ENCODE results near the gene ABLIM2. TPM values are rescaled to one million over a fixed set of nuclear protein-coding genes. Genes with fewer than 3 reads are reported as not detected.

Gene ABLIM2
- total RNA-seq, 1 donor, result 0.63 TPM

DNA sequence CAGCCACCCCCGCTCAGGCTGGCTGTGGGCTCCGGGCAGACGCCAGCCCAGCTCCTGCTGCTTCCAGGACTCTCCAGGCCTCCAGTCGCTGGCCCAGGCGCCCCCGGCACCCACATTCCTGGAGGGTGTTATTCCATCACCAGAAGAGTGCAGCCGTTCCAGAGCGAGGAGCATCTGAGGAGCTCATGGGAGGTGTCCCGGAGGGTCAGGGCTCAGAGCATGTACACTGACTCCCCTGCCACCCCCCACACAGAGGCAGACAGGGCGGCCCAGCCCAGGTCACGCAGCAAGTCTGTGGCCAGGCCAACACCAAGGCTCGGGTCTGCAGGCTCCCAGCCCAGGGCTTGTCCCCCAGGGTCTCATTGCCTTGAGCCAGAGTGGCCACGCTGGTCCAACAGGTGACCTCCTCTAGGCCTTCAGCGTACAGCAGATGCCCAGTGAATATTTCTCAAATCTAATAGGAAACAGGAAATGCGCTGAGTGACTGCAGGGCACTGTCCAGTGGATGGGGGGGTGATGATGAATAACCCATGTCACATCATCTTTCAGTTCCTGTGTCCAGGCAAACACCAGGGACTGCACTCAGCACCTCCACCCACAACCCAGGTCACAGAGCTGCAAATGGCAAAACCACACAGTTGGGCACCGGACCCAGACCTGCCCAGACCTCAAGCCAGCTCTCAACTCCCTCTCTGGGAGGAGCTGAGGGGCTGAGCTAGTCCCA lies 37.2 kb downstream of the ABLIM2 start:
- Histone ChIP-seq H3K4me1 (ENCODE audit: insufficient read depth, low read length) (no peaks in the 10 kb centered on the region), H3K27me3 (ENCODE audit: insufficient read depth, low read length) (no peaks in the 10 kb centered on the region), H3K9me3 (ENCODE audit: low read depth, low read length) (no peaks in the 10 kb centered on the region), H3K4me3 (ENCODE audit: low read length) (no peak overlapping the region)

DNA sequence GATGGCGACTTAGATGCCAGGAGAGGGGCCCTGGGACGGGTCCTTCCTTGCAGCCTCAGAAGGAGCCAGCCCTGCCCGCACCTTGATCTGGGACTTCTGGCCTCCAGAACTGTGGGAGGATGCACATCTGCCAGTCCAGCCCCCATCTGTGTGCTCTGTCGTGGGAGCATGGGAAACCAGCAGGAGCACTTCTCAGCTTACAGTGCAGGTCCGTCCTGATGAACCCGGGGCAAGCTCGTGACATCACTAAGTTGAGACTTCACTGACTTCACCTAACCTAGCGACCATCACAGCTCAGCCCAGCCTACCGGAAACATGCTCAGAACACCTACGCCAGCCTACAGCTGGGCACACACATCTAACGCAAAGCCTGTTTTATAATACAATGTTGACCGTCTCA lies 38.1 kb downstream of the ABLIM2 start:
- H3K4me3 ChIP-seq (ENCODE audit: low read length), result no peak overlapping the region
- H3K27me3 ChIP-seq (ENCODE audit: insufficient read depth, low read length), result no peaks in the 10 kb centered on the region
- no peaks in the 10 kb centered on the region for H3K9me3 ChIP-seq (ENCODE audit: low read depth, low read length)
- H3K4me1 ChIP-seq (ENCODE audit: insufficient read depth, low read length), result no peaks in the 10 kb centered on the region

DNA sequence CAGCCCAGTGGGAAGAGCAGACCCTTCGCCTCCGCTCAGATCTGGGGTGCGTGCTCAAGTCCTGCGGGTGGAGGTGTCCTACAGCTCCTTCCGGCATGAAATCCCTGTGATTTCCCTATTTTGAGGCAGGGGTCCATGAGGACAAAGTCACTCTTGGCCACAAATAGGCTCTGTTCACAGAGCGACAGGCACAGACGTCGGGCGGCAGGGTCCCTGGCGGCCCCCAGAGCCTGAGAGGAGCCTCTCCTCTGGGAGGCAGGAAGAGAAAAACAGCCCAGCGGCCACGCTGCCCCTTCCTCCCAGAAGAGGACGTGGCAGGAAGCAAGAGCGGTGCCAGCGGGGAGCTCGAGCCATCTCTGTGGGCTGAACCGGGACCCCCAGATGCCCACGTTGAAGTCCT lies 38.7 kb downstream of the ABLIM2 start:
- Histone ChIP-seq H3K4me1 (ENCODE audit: insufficient read depth, low read length) (no peaks in the 10 kb centered on the region), H3K4me3 (ENCODE audit: low read length) (no peak overlapping the region), H3K27me3 (ENCODE audit: insufficient read depth, low read length) (no peaks in the 10 kb centered on the region), H3K9me3 (ENCODE audit: low read depth, low read length) (no peaks in the 10 kb centered on the region)

DNA sequence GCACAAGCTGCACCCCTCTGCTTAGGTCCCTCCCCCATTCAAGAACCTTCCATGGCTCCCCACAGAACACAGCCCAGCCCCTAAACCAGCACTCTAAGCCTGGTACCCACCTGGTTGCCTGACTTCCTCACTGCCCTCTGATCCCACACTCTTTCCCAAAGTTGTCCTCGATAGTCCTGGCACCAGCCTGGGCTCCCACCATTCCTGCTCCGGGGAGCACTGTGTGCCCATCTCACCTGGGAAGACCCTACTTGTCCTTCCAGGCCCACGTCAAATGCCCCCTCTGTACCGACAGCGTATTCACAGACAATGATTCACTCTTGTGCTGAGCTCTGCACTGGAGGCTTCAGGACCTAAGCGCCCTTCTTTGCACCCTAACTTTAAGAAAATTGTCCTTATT lies 40.1 kb downstream of the ABLIM2 start:
- Histone ChIP-seq H3K27me3 (ENCODE audit: insufficient read depth, low read length) (no peaks in the 10 kb centered on the region), H3K4me1 (ENCODE audit: insufficient read depth, low read length) (no peaks in the 10 kb centered on the region), H3K9me3 (ENCODE audit: low read depth, low read length) (no peaks in the 10 kb centered on the region), H3K4me3 (ENCODE audit: low read length) (no peak overlapping the region)

DNA sequence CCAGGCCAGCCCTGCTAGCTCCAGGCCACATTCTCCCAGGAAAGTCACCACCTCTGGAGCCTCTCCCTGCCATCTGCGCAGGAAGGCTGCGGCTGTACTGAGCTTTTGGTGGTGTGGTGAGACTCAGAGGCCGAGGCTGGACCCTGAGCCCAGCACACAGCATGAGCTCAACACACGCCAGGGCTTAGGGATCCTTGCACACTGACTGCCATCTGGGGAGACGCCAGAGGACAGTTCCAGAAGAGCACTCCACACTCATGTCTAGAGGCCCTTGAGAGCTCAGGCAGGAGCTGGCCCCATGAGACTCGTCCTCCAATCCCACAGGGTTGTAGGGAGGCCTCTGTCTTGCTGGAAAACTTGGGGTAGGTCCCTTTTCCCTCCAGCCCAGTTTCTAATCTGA lies 40.6 kb downstream of the ABLIM2 start:
- no peaks in the 10 kb centered on the region for H3K9me3 ChIP-seq (ENCODE audit: low read depth, low read length)
- H3K4me3 ChIP-seq (ENCODE audit: low read length), result no peak overlapping the region
- no peaks in the 10 kb centered on the region for H3K27me3 ChIP-seq (ENCODE audit: insufficient read depth, low read length)
- no peaks in the 10 kb centered on the region for H3K4me1 ChIP-seq (ENCODE audit: insufficient read depth, low read length)

DNA sequence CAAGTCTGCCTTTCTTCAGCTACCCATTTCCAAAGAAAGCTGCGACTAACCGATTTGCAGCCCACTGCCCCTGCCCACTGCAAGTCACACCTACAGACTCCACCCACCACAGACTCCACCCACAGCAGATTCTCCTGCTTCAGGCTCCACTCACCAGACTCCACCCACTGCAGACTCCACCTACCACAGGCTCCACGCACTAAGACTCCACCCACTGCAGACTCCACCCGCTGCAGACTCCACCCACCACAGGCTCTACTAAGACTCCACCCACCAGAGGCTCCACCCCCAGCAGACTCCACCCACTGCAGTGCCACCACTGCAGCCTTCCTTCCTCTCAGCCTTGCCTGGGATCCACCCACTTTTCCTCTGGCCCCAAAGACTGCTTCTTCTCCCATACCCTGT lies 41.3 kb downstream of the ABLIM2 start:
- no peaks in the 10 kb centered on the region for H3K27me3 ChIP-seq (ENCODE audit: insufficient read depth, low read length)
- no peaks in the 10 kb centered on the region for H3K9me3 ChIP-seq (ENCODE audit: low read depth, low read length)
- H3K4me3 ChIP-seq (ENCODE audit: low read length), result no peak overlapping the region
- H3K4me1 ChIP-seq (ENCODE audit: insufficient read depth, low read length), result no peaks in the 10 kb centered on the region

DNA sequence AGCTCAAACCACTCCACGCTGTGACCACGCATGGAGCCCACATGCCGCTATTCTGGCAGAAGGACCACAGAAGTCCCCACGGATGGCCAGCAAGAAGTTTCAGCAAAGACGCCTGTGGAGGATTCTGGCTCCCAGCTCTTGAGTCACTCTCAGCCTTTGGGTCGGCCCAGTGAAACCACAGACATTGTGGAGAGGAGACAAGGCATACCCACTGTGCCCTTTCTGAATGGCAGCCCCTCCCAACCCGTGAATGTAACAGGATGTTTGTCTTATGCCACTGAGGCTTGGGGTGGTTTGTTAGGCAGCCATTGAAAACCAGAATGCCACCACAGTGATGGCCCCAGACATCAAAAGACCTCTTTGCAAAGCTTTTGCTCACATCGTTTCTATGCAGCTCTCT lies 42.7 kb downstream of the ABLIM2 start:
- Histone ChIP-seq H3K27me3 (ENCODE audit: insufficient read depth, low read length) (no peaks in the 10 kb centered on the region), H3K4me1 (ENCODE audit: insufficient read depth, low read length) (no peaks in the 10 kb centered on the region), H3K9me3 (ENCODE audit: low read depth, low read length) (no peaks in the 10 kb centered on the region), H3K4me3 (ENCODE audit: low read length) (no peak overlapping the region)

DNA sequence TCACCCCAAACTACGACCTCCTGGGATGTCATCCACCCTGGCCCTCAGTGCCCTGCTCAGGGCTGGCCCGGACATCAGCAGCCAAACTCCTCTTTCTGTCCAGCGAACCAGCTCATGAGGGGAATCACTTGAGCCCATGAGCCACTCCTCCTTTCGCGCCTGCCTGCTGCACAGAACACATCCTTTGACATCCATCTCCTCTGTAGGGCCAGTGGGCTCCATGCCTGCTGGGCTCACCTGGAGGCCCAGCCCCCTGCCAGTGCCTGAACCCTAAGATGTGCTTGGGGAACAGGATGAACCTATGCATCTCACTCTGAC lies 43.5 kb downstream of the ABLIM2 start:
- Histone ChIP-seq H3K27me3 (ENCODE audit: insufficient read depth, low read length) (no peaks in the 10 kb centered on the region), H3K4me1 (ENCODE audit: insufficient read depth, low read length) (no peaks in the 10 kb centered on the region), H3K4me3 (ENCODE audit: low read length) (no peak overlapping the region), H3K9me3 (ENCODE audit: low read depth, low read length) (no peaks in the 10 kb centered on the region)

DNA sequence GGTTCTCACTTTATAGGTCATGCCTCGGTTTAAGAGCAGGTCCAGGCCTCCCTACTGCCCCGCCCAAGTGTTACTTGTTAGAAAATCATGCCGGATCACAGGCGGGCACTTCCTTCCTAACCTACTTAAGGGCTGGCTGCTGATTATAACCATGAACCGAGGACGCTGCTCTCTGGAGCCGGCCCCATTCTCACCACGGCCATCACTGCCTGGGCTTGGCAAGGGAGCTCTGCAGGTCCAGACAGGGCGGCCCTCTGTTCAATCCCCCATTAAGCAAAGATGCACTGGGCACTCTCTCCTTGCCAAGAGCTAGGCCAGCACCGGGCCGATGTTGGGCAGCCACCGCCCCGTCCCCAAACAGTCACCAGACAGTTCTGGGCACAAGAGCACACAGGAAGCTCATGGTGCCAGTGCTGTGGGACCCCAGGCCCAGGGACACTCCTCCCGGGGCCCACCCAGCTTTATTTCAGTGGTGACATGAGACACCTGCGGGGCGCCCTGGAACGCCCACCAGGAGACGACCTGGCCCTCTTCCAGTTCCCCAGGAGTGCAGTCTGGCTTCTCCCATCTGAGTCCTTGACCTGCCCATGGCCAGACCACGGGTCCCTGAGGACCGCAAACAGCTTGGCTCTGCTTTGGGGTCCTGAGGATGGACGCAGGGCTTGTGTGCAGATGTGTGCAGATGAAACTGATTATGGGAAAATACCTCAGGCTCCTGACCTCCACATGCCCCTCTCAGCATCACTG lies 44.0 kb downstream of the ABLIM2 start:
- Histone ChIP-seq H3K9me3 (ENCODE audit: low read depth, low read length) (no peaks in the 10 kb centered on the region), H3K4me3 (ENCODE audit: low read length) (no peak overlapping the region), H3K4me1 (ENCODE audit: insufficient read depth, low read length) (no peaks in the 10 kb centered on the region), H3K27me3 (ENCODE audit: insufficient read depth, low read length) (no peaks in the 10 kb centered on the region)

DNA sequence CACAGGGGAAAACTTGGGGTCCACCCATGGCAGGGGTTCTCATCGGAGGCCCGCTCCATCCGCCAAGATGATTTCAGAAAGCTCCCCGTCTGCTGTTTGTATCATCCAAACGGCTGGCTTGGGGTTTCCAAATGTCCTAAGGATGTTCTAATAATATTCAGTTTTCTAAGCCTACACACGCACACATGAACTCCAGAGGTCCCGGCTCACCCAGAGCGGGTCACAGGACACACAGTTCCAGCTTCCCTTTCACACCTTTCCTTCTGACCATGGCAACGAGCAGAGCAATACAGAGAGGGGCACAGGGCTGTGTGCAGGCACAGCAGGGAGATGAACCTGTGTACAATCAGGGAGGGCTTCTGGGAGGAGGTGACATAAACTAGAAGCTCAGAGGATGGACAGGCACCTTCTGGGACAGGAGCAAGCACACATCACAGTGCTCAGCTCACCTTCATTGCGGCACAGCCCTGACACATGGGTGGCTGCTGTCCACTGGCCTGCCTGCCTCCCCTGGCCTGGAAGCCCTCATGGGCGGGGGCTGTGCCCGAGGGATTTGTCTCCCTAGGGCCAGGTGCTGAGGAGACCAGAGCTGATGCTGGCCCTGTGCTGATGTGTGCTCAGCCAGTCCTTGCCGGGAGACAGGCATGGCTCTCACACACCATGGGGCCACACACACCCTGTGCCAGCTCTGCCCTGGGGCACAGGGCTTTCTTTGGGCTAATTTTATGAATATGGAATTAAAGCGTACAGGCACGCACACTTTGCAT lies 44.8 kb downstream of the ABLIM2 start:
- H3K27me3 ChIP-seq (ENCODE audit: insufficient read depth, low read length), result no peaks in the 10 kb centered on the region
- H3K9me3 ChIP-seq (ENCODE audit: low read depth, low read length), result no peaks in the 10 kb centered on the region
- no peak overlapping the region for H3K4me3 ChIP-seq (ENCODE audit: low read length)
- H3K4me1 ChIP-seq (ENCODE audit: insufficient read depth, low read length), result no peaks in the 10 kb centered on the region

DNA sequence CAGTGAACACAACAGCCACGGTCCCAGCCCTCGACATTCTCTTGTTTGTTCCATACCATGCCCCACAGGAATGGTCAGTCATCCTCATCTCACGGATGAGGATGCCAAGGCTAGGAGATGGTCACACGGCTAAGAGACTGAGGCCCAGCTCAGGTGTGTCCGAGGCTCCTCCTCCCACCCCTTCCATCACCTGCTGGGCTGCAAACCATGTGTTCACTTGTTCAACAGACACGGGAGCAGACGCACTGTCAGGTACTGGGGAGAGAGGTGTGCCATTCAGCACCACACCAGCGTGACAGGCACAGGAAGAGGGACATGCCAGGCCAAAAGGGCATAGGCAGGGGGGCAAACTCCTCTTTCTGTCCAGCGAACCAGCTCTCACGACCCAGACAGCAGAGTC lies 45.9 kb downstream of the ABLIM2 start:
- Histone ChIP-seq H3K9me3 (ENCODE audit: low read depth, low read length) (no peaks in the 10 kb centered on the region), H3K27me3 (ENCODE audit: insufficient read depth, low read length) (no peaks in the 10 kb centered on the region), H3K4me1 (ENCODE audit: insufficient read depth, low read length) (no peaks in the 10 kb centered on the region), H3K4me3 (ENCODE audit: low read length) (no peak overlapping the region)

DNA sequence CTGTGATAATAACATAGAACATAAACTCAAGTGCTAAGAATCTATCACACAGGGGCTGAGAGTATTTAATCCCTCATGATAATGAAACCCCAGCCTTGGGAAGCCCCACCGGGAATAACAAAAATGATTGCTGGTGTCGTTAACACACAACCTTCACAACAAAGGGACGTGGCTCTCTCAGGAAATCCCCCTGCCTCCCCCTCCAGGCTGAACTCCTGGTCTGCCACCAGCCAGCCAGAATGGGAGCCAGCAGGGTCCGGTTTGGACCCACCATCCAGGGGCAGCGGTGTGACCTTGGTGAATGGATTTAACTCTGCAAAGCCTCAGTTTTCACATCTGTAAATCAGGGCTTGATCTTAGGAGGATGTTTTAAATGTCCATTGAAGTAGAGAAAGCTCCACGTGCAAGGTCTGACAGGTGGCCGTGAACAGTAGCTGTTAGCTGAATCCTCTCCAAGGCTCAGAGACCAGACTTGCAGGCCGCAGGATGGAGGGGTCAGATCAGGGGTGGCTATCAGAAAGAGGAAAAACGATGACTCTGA lies 46.5 kb downstream of the ABLIM2 start:
- Histone ChIP-seq H3K9me3 (ENCODE audit: low read depth, low read length) (no peaks in the 10 kb centered on the region), H3K4me3 (ENCODE audit: low read length) (no peak overlapping the region), H3K27me3 (ENCODE audit: insufficient read depth, low read length) (no peaks in the 10 kb centered on the region), H3K4me1 (ENCODE audit: insufficient read depth, low read length) (no peaks in the 10 kb centered on the region)

DNA sequence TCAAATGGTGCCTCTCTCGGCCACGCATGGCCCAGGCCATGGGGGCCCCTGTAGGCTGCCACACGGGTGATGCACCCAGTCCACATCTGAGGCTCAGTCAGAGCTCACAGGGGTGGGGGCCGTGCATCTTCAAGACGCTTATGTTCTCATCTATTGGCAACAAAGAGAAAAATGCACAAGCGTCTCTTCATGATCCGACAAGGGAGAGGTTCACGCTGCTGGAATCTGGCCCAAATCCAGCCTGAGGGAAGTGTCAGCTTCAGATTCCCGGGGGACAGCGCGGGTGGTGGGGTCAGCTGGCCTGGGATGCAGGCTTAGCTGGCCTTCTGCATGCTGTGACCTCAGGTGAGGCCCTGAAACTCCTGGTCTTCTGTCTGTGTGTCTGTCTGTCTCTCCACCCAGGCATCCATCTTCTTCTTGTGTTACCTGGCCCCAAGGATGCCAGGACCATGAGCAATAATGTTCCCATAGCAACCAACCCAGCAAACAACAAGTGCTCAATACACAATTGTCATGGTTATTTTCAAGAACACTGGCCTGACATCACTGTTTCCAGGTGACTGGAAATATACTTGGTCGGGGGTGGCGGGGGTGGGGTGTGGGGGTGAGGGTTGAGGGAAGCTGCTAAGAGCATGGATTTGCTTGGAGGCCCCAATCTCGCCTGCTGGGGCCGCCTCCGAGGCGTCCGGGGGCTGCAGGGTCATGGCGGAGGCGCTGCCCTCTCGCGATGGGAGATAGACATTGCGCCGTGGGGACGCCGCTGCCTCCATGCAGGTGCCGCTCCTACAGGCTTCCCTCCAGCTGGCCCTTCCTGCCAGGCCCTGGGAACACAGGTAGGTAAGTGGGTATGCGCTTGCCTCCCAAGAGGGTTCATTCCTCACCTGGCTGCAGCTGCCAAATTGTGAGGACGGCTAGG lies 48.3 kb downstream of the ABLIM2 start:
- Histone ChIP-seq H3K9me3 (ENCODE audit: low read depth, low read length) (no peaks in the 10 kb centered on the region), H3K27me3 (ENCODE audit: insufficient read depth, low read length) (no peaks in the 10 kb centered on the region), H3K4me1 (ENCODE audit: insufficient read depth, low read length) (no peaks in the 10 kb centered on the region), H3K4me3 (ENCODE audit: low read length) (no peak overlapping the region)

DNA sequence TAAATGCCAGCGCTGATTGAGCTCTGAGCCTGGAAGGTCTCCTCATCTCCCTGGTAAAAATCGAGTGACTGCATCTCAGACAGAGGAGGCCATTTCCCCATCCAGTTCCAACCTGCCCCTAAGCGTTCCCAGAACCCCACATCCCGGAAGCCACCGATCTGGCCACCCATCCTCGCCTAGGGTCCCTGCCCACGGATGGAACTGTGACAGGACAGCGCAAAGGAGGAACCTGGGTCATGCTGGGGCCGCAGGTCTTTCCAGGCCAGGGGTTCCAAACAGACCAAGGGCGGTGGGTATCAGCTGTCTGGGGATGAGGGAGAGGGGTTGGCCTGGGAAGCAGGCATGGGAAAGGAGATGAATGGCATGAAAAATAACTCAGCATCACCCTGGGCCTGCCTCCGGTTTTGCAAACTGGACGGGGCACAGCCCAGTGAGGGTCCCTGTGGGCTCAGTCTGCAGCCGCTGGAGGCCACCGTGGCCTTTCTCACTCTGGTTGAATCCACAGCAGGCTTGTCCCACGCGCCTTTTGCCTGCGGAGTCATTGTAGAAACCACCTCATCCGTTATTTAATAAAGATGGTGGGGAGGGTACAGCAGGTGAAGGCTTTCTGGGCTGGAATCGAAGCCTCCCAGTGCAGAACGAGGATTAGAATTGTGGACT lies 49.1 kb downstream of the ABLIM2 start:
- H3K4me1 ChIP-seq (ENCODE audit: insufficient read depth, low read length), result no peaks in the 10 kb centered on the region
- H3K9me3 ChIP-seq (ENCODE audit: low read depth, low read length), result no peaks in the 10 kb centered on the region
- H3K27me3 ChIP-seq (ENCODE audit: insufficient read depth, low read length), result no peaks in the 10 kb centered on the region

More for the DNA sequence above, 49.1 kb downstream of the ABLIM2 start:
- no peak overlapping the region for H3K4me3 ChIP-seq (ENCODE audit: low read length)

All from mononuclear cell (primary cell).